H4 (cell line): Measurements from ENCODE around the gene SLC13A2. TPM values are rescaled to one million over a fixed set of nuclear protein-coding genes. Genes with fewer than 3 reads are reported as not detected.
A peak's percentile ranks its signal among the peaks of the same experiment; 100 is the strongest.

Experiments
- DNase-seq: peaks from one replicate; pipeline ENCODE4 v3.0.0-alpha.2; 2015; ENCODE audit warnings: low spot score
- total RNA-seq: library from RNA; depleted of rRNA; stranded (reverse); fragments of >200 nt; shearing (Covaris generic); gene quantifications from 2 replicates; pipeline ENCODE4 v1.2.3, GENCODE V29; 2014

SLC13A2 gene
- total RNA-seq, 1 experiment from 2014 or later = not detected

- DNase-seq = no peak
Observed at GRCh38 chr17:28492352-28493310, 19.2 kb downstream of the SLC13A2 start.

GRCh38 chr17:28493460-28493859 is 20.0 kb downstream of the SLC13A2 start:
- no peak for DNase-seq

- DNase-seq = peak; percentile 56
Observed at GRCh38 chr17:28494445-28495188, 21.2 kb downstream of the SLC13A2 start.

GRCh38 chr17:28495635-28496034 is 22.2 kb downstream of the SLC13A2 start:
- DNase-seq = no peak

GRCh38 chr17:28497931-28498330 is 24.5 kb downstream of the SLC13A2 start:
- DNase-seq = no peak

GRCh38 chr17:28498652-28499363 is 25.4 kb downstream of the SLC13A2 start:
- no peak for DNase-seq

GRCh38 chr17:28499364-28499664 is 25.9 kb downstream of the SLC13A2 start:
- DNase-seq = no peak

- no peak for DNase-seq
Observed at GRCh38 chr17:28499684-28500357, 26.4 kb downstream of the SLC13A2 start.

GRCh38 chr17:28500712-28501379 is 27.4 kb downstream of the SLC13A2 start:
- DNase-seq = no peak

GRCh38 chr17:28501421-28502284 is 28.2 kb downstream of the SLC13A2 start:
- no peak for DNase-seq

- no peak for DNase-seq
Observed at GRCh38 chr17:28503420-28503819, 30.0 kb downstream of the SLC13A2 start.

- DNase-seq = no peak
Observed at GRCh38 chr17:28505986-28506665, 32.7 kb downstream of the SLC13A2 start, which contains the start of gene FOXN1. Gene FOXN1, plus strand, starts transcription at chr17:28506348. Its CDS starts 17,622 bp downstream, at chr17:28523970.

- DNase-seq = no peak
Observed at GRCh38 chr17:28506763-28507487, 33.5 kb downstream of the SLC13A2 start.

GRCh38 chr17:28507567-28508203 is 34.2 kb downstream of the SLC13A2 start:
- DNase-seq = no peak

GRCh38 chr17:28508211-28508724 is 34.8 kb downstream of the SLC13A2 start:
- no peak for DNase-seq

GRCh38 chr17:28509789-28510188 is 36.3 kb downstream of the SLC13A2 start:
- DNase-seq = no peak

- no peak for DNase-seq
Observed at GRCh38 chr17:28511858-28512461, 38.5 kb downstream of the SLC13A2 start.

GRCh38 chr17:28513476-28513875 is 40.0 kb downstream of the SLC13A2 start:
- DNase-seq = no peak
